Fibroblast of skin of back (primary cell): Measurements from ENCODE around the gene C20orf204.
"Not testable (repeated sequence)": the region's sequence is repeated elsewhere in the genome, so short reads cannot be mapped to it uniquely, and the experiment has no call there.

Experiments used
- DNase-seq: peaks from one replicate; pipeline ENCODE4 v3.0.0-alpha.2; 2013

The C20orf204 gene

GRCh38 chr20:64084685-64085152 lies 48.7 kb downstream of the C20orf204 start:
- DNase-seq = no peak

DNA sequence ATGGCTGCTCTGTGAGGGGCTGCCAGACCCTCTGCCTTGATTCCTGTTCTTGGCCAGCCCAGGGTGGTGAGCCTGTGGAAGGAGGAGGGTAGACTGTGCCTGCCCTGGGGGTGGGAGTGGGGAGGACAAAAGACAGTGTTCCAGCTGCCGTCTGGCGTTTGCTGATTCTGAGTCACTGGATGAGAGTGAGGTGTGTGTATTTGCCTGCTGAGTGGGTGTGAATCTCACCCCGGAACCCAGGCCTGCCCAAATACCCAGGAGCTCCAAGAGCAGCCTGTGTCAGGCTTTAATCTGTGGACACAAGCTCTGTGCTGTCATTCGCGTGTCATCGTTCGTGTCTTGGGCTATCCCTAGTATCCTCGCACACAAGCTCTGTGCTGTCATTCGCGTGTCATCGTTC lies 50.8 kb downstream of the C20orf204 start:
- DNase-seq = no peak

DNA sequence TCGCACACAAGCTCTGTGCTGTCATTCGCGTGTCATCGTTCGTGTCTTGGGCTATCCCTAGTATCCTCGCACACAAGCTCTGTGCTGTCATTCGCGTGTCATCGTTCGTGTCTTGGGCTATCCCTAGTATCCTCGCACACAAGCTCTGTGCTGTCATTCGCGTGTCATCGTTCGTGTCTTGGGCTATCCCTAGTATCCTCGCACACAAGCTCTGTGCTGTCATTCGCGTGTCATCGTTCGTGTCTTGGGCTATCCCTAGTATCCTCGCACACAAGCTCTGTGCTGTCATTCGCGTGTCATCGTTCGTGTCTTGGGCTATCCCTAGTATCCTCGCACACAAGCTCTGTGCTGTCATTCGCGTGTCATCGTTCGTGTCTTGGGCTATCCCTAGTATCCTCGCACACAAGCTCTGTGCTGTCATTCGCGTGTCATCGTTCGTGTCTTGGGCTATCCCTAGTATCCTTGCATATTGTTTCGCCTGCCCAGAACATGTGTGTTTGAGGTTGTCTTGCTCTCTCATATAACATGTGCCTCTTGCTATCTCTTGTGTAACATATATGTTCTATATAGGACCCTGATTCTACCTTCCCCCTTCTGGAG lies 51.3 kb downstream of the C20orf204 start:
- DNase-seq = not testable (repeated sequence)

DNA sequence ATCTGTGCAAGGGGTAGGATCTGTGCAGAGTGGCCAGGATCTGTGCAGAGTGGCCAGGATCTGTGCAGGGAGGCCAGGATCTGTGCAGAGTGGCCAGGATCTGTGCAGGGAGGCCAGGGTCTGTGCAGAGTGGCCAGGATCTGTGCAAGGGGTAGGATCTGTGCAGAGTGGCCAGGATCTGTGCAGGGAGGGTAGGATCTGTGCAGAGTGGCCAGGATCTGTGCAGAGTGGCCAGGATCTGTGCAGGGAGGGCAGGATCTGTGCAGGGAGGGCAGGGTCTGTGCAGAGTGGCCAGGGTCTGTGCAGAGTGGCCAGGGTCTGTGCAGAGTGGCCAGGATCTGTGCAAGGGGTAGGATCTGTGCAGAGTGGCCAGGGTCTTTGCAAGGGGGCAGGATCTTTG lies 52.6 kb downstream of the C20orf204 start:
- not testable (repeated sequence) for DNase-seq
